HG03442 (cell line): ENCODE data around the gene DLGAP1.
A peak's percentile ranks its signal among the peaks of the same experiment; 100 is the strongest.

ENCODE experiments used
- ATAC-seq: cut with Tn5 transposase; IDR thresholded peaks from one replicate; pipeline ENCODE4 v1.9.1; 2021; ENCODE audit warnings: mild to moderate bottlenecking, moderate library complexity; ENCODE audit not compliant: unreplicated experiment

DLGAP1 gene

GRCh38 chr18:4193086-4193485 lies 262.0 kb downstream of the DLGAP1 start:
- no peak for ATAC-seq

GRCh38 chr18:4181882-4182568 lies 273.1 kb downstream of the DLGAP1 start:
- ATAC-seq = no peak

- no peak for ATAC-seq
Observed at GRCh38 chr18:4181086-4181485, 274.0 kb downstream of the DLGAP1 start.

GRCh38 chr18:4172196-4173100 lies 282.7 kb downstream of the DLGAP1 start:
- ATAC-seq = no peak

DNA sequence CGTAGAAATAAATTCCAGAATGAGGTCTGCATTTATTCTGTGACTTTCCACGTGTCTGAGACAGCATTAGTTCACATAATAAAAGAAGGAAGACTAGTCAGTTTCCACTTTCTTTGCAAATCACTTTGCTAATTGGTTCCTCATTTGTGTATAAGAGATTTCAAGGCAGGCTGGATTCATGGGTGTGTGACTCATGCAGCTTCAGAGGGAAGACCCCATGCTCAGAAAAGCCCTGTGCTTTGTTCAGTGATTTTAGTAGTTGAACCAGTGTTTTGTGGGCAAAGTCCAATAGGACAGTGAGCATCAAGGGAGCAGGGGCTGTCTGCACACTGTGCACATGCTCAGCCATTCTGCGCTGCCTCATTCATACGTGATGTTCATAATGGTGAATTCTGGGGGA lies 297.8 kb downstream of the DLGAP1 start:
- ATAC-seq = no peak

GRCh38 chr18:4146797-4147196 lies 308.3 kb downstream of the DLGAP1 start:
- no peak for ATAC-seq

DNA sequence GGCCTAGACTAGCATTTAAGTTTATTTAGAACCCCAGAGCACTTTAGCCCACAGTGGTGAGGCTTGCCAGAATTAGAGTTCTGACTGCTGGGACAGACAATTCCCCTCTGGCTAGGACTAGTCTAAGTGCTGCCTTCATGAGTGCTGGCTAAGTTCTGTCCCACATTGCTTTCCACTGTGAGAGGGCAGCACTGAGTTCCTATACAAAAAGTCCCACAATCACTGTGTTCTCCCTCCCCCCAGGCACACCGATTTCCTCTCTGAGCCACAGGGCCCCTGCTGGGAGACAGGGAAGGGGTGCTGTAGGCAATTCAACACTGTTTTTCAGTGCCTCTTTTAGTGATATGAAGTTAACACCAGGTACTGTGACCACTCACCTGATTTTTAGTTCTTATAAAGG lies 310.9 kb downstream of the DLGAP1 start:
- no peak for ATAC-seq

DNA sequence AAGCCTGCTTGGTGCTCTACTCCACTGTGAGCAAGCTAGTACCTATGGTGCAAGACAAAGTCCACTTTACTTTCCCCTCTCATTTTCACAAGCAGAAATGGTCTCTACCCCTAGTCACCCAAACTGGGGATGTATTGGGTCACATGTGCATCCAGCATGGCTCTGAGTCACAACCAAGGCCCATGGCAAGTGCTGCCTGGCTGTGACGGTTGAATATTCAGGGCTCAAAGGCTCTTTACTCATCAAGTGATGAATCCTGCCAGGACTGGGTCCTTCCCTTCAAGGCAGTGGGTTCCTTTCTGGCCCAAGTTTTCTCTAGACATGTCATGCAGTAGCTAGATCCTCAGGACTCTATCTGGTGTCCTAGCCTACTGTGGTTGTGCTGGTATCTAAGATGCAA lies 311.5 kb downstream of the DLGAP1 start:
- no peak for ATAC-seq

DNA sequence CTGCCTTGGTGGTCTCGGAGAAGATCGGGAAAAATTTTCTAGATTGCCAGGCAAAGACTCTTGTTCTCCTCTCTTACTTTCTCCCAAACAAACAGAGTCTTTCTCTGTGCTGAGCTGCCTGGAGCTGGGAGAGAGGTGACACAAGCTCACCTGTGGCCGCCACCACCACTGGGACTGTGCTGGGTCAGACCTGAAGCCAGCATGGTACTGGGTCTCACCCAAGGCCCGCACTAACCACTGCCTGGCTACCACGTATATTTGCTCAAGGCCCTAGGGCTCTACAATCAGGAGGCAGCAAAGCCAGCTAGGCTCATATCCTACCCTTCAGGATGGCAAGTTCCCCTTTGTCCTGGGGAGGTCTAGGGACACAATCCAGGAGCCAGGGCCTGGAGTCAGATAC lies 312.2 kb downstream of the DLGAP1 start:
- ATAC-seq = no peak

- no peak for ATAC-seq
Observed at GRCh38 chr18:4134700-4135099, 320.4 kb downstream of the DLGAP1 start.

GRCh38 chr18:4130734-4131719 lies 324.1 kb downstream of the DLGAP1 start:
- ATAC-seq = no peak

- no peak for ATAC-seq
Observed at GRCh38 chr18:4126939-4127338, 328.2 kb downstream of the DLGAP1 start.

GRCh38 chr18:4125627-4126230 lies 329.4 kb downstream of the DLGAP1 start:
- no peak for ATAC-seq

DNA sequence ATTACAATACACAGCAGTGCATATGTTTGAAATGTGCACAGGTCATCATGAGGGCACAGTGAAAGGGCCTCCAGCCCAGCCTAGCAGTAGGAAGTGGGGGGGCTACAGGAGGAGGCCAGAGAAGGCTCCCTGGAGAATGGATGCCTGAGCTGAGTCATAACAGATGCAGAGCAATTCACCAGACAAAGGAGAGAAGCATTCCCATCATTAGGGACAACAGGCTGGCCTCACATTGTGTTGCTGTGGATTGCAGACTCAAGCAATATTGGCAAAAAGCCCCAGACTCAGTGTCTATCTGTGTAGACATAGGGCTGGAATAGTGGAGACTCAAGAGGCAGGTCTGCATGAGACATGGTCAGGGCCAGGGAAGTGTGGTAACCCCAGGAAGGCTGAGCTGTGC lies 329.9 kb downstream of the DLGAP1 start:
- no peak for ATAC-seq

DNA sequence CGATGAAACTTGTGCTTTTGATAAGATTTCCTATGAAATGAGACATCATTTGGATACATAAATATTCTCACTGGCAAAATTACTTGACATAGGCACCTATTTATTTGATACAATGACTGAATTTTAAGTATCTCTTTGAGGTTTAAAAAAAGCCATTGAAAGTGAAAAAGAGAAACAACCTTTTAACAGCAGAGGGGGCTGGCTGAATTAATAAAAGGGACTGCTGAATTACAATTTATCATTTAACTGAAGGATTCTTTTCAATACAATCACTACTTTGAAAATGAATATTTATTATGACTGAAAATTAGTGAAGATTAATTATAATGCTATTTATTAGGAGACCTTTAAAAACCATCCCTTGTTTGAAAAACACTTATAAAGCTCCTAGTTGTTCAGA lies 335.3 kb downstream of the DLGAP1 start:
- ATAC-seq = no peak

- no peak for ATAC-seq
Observed at GRCh38 chr18:4119127-4119648, 335.9 kb downstream of the DLGAP1 start.

- no peak for ATAC-seq
Observed at GRCh38 chr18:4108016-4108415, 347.1 kb downstream of the DLGAP1 start.

GRCh38 chr18:4107049-4107467 lies 348.0 kb downstream of the DLGAP1 start:
- ATAC-seq = no peak

- peak; percentile 59 for ATAC-seq
Observed at GRCh38 chr18:4106407-4107033, 348.6 kb downstream of the DLGAP1 start.

GRCh38 chr18:4102901-4103300 lies 352.2 kb downstream of the DLGAP1 start:
- no peak for ATAC-seq
